Omental fat pad (tissue), 4 donors: ENCODE measurements around the gene ZNRF2. TPM values are rescaled to one million over a fixed set of nuclear protein-coding genes. Genes with fewer than 3 reads are reported as not detected.
"Not testable (repeated sequence)": the region's sequence is repeated elsewhere in the genome, so short reads cannot be mapped to it uniquely, and the experiment has no call there.

Source experiments
- ATAC-seq: fragments of 150-250 bp; one replicate; pipeline ENCODE4 v1.9.1; 2016; ENCODE audit warnings: mild to moderate bottlenecking, moderate library complexity; ENCODE audit not compliant: low FRiP score
- DNase-seq: peaks from one replicate; pipeline ENCODE4 v3.0.0-alpha.2; 2019; ENCODE audit warnings: low spot score
- CTCF ChIP-seq, 3 donors: fragments of 450-650 bp; IDR thresholded peaks; one replicate each; pipeline ENCODE4 v1.5.1; 2016 to 2017; ENCODE audit warnings: antibody characterized with exemption in 3 of 3, mild to moderate bottlenecking in 3 of 3, moderate library complexity in 2 of 3
- total RNA-seq, 4 donors: library from RNA; depleted of rRNA; stranded (reverse); fragments of >200 nt; gene quantifications; one replicate each; pipeline ENCODE4 v1.1.0, GENCODE V29; 2016

ZNRF2 gene
- total RNA-seq, 4 donors from 2014 or later, result 14.9 to 23.3 (median 18.6) TPM

GRCh38 chr7:30260246-30260768 lies 24.1 kb upstream of the ZNRF2 start:
- no peak for TF ChIP-seq CTCF (IDR thresholded peaks at IDR 0.05)
- DNase-seq, result no peak
- no peak for ATAC-seq

- ATAC-seq (no peak), DNase-seq (no peak)
- no peak for TF ChIP-seq CTCF (IDR thresholded peaks at IDR 0.05)
Measured at GRCh38 chr7:30263090-30263710, 21.2 kb upstream of the ZNRF2 start.

GRCh38 chr7:30264052-30264451 lies 20.3 kb upstream of the ZNRF2 start:
- DNase-seq (no peak), ATAC-seq (no peak)
- no peak for TF ChIP-seq CTCF (IDR thresholded peaks at IDR 0.05)

- ATAC-seq, DNase-seq: not testable (repeated sequence)
Measured at GRCh38 chr7:30265189-30265588, 19.2 kb upstream of the ZNRF2 start.

GRCh38 chr7:30266686-30267085 lies 17.7 kb upstream of the ZNRF2 start:
- ATAC-seq (no peak), DNase-seq (no peak)
- no peak for TF ChIP-seq CTCF (IDR thresholded peaks at IDR 0.05)

- no peak for TF ChIP-seq CTCF (IDR thresholded peaks at IDR 0.05)
- no peak for DNase-seq
- no peak for ATAC-seq
Measured at GRCh38 chr7:30268586-30268985, 15.8 kb upstream of the ZNRF2 start.

GRCh38 chr7:30269490-30269889 lies 14.9 kb upstream of the ZNRF2 start:
- ATAC-seq, result no peak
- DNase-seq, result no peak

More at GRCh38 chr7:30269490-30269889, 14.9 kb upstream of the ZNRF2 start:
- no peak for TF ChIP-seq CTCF (IDR thresholded peaks at IDR 0.05)
